ENCODE data around the gene NPHP3.

- TF ChIP-seq ESRRG (CRISPR knock-in tag; IDR thresholded peaks at IDR 0.05) (no peak), BACH2 (CRISPR knock-in tag; IDR thresholded peaks at IDR 0.05; ENCODE audit: borderline replicate concordance) (no peak)
These were observed 56.9 kb downstream of the NPHP3 start for GRCh38 chr3:132665230-132665745.

All from SK-N-SH treated with all-trans-retinoic acid at 6 μM for 48 hours (cell line).